ES-I3 (cell line): ENCODE results near the gene EDAR.

Experiments
- H3K36me3 ChIP-seq: 2 replicates; pipeline ENCODE4 v1.6.1; 2013; ENCODE audit warnings: mild to moderate bottlenecking, low read length, control low read depth, moderate library complexity; ENCODE audit not compliant: insufficient read depth
- H3K4me1 ChIP-seq: 2 replicates; pipeline ENCODE4 v1.6.1; 2013; ENCODE audit warnings: mild to moderate bottlenecking, control low read depth, low read length; ENCODE audit not compliant: insufficient read depth
- H3K9ac ChIP-seq: 2 replicates; pipeline ENCODE4 v1.6.1; 2013; ENCODE audit warnings: low read depth, mild to moderate bottlenecking, low read length, moderate library complexity
- H3K9me3 ChIP-seq: 2 replicates; pipeline ENCODE4 v1.6.1; 2013; ENCODE audit warnings: mild to moderate bottlenecking, low read length, moderate library complexity; ENCODE audit not compliant: control insufficient read depth, insufficient read depth

Gene EDAR

GRCh38 chr2:108895188-108895587 lies 93.8 kb downstream of the EDAR start:
- Histone ChIP-seq H3K36me3 (no peaks in the 10 kb centered on the region), H3K9me3 (peaks cover 2% of the 10 kb centered on the region; the same call in 1 of the 2 replicates), H3K4me1 (no peaks in the 10 kb centered on the region), H3K9ac (no peak overlapping the region)

- Histone ChIP-seq H3K9me3 (peaks cover 2% of the 10 kb centered on the region; the same call in 1 of the 2 replicates), H3K4me1 (no peaks in the 10 kb centered on the region), H3K36me3 (no peaks in the 10 kb centered on the region), H3K9ac (no peak overlapping the region)
Measured at GRCh38 chr2:108894766-108895165, 94.3 kb downstream of the EDAR start.

- no peaks in the 10 kb centered on the region for H3K36me3 ChIP-seq
- no peaks in the 10 kb centered on the region for H3K4me1 ChIP-seq
- peaks cover 2% of the 10 kb centered on the region; the same call in 1 of the 2 replicates for H3K9me3 ChIP-seq
- no peak overlapping the region for H3K9ac ChIP-seq
Measured at GRCh38 chr2:108893277-108893676, 95.7 kb downstream of the EDAR start.

- no peak overlapping the region for H3K9ac ChIP-seq
- no peaks in the 10 kb centered on the region for H3K4me1 ChIP-seq
- H3K36me3 ChIP-seq, result no peaks in the 10 kb centered on the region
- peaks cover 2% of the 10 kb centered on the region; the same call in 1 of the 2 replicates for H3K9me3 ChIP-seq
Measured at GRCh38 chr2:108889907-108890306, 99.1 kb downstream of the EDAR start.

GRCh38 chr2:108884619-108885018 lies 104.4 kb downstream of the EDAR start:
- Histone ChIP-seq H3K36me3 (no peaks in the 10 kb centered on the region), H3K4me1 (no peaks in the 10 kb centered on the region), H3K9ac (no peak overlapping the region), H3K9me3 (peaks cover 20% of the 10 kb centered on the region)

GRCh38 chr2:108878276-108878675 lies 110.7 kb downstream of the EDAR start:
- Histone ChIP-seq H3K36me3 (no peaks in the 10 kb centered on the region), H3K4me1 (no peaks in the 10 kb centered on the region), H3K9ac (no peak overlapping the region), H3K9me3 (peaks cover 20% of the 10 kb centered on the region)

- H3K4me1 ChIP-seq, result no peaks in the 10 kb centered on the region
- no peak overlapping the region for H3K9ac ChIP-seq
- H3K9me3 ChIP-seq, result peaks cover 16% of the 10 kb centered on the region
- no peaks in the 10 kb centered on the region for H3K36me3 ChIP-seq
Measured at GRCh38 chr2:108877506-108877905, 111.5 kb downstream of the EDAR start.

- no peak overlapping the region for H3K9ac ChIP-seq
- H3K36me3 ChIP-seq, result no peaks in the 10 kb centered on the region
- no peaks in the 10 kb centered on the region for H3K4me1 ChIP-seq
- peaks cover 2% of the 10 kb centered on the region; the same call in 1 of the 2 replicates for H3K9me3 ChIP-seq
Measured at GRCh38 chr2:108870069-108870644, 118.9 kb downstream of the EDAR start.

- H3K9ac ChIP-seq, result no peak overlapping the region
- H3K4me1 ChIP-seq, result no peaks in the 10 kb centered on the region
- H3K9me3 ChIP-seq, result peaks cover 2% of the 10 kb centered on the region; the same call in 1 of the 2 replicates
- H3K36me3 ChIP-seq, result no peaks in the 10 kb centered on the region
Measured at GRCh38 chr2:108869542-108869941, 119.5 kb downstream of the EDAR start.

GRCh38 chr2:108868911-108869310 lies 120.1 kb downstream of the EDAR start:
- H3K4me1 ChIP-seq, result no peaks in the 10 kb centered on the region
- H3K36me3 ChIP-seq, result no peaks in the 10 kb centered on the region
- peaks cover 2% of the 10 kb centered on the region; the same call in 1 of the 2 replicates for H3K9me3 ChIP-seq
- no peak overlapping the region for H3K9ac ChIP-seq

- Histone ChIP-seq H3K9me3 (peaks cover 2% of the 10 kb centered on the region; the same call in 1 of the 2 replicates), H3K9ac (no peak overlapping the region), H3K4me1 (no peaks in the 10 kb centered on the region), H3K36me3 (no peaks in the 10 kb centered on the region)
Measured at GRCh38 chr2:108866041-108866440, 123.0 kb downstream of the EDAR start.

GRCh38 chr2:108858894-108859293 lies 130.1 kb downstream of the EDAR start:
- Histone ChIP-seq H3K36me3 (no peaks in the 10 kb centered on the region), H3K9ac (no peak overlapping the region), H3K4me1 (no peaks in the 10 kb centered on the region), H3K9me3 (no peaks in the 10 kb centered on the region)

- Histone ChIP-seq H3K36me3 (peaks cover 5% of the 10 kb centered on the region; the same call in 1 of the 2 replicates), H3K9ac (no peak overlapping the region), H3K4me1 (no peaks in the 10 kb centered on the region), H3K9me3 (no peaks in the 10 kb centered on the region)
Measured at GRCh38 chr2:108855194-108855593, 133.8 kb downstream of the EDAR start.

- H3K9ac ChIP-seq, result no peak overlapping the region
- peaks cover 5% of the 10 kb centered on the region; the same call in 1 of the 2 replicates for H3K36me3 ChIP-seq
Measured at GRCh38 chr2:108854484-108854883, 134.5 kb downstream of the EDAR start.

GRCh38 chr2:108853421-108853820 lies 135.6 kb downstream of the EDAR start:
- Histone ChIP-seq H3K9me3 (no peaks in the 10 kb centered on the region), H3K36me3 (peaks cover 5% of the 10 kb centered on the region; the same call in 1 of the 2 replicates), H3K9ac (no peak overlapping the region), H3K4me1 (0 out of 2 replicates have a peak, but pooled peaks cover 4% of the 10 kb centered on the region)

More at GRCh38 chr2:108854484-108854883, 134.5 kb downstream of the EDAR start:
- no peaks in the 10 kb centered on the region for H3K9me3 ChIP-seq
- 0 out of 2 replicates have a peak, but pooled peaks cover under 1% of the 10 kb centered on the region for H3K4me1 ChIP-seq
